Lower lobe of right lung (tissue), 2 donors: Measurements from ENCODE around the gene PRRC2B. TPM values are rescaled to one million over a fixed set of nuclear protein-coding genes. Genes with fewer than 3 reads are reported as not detected.

Experiments
- ATAC-seq, 2 donors: fragments of 200-7000 bp; cut with Tn5 transposase; one replicate each; pipeline ENCODE4 v1.9.1; 2020 to 2022; ENCODE audit warnings: mild to moderate bottlenecking in 2 of 2, moderate library complexity in 2 of 2
- DNase-seq: peaks from one replicate; pipeline ENCODE4 v3.0.0-alpha.2; 2020
- H3K27ac ChIP-seq: fragments of 200-600 bp; one replicate; pipeline ENCODE4 v1.8.0; 2022
- H3K27me3 ChIP-seq: fragments of 200-600 bp; one replicate; pipeline ENCODE4 v1.8.0; 2022; ENCODE audit warnings: low read depth
- H3K36me3 ChIP-seq: fragments of 200-600 bp; one replicate; pipeline ENCODE4 v1.8.0; 2022; ENCODE audit warnings: mild to moderate bottlenecking
- H3K4me1 ChIP-seq: fragments of 200-600 bp; one replicate; pipeline ENCODE4 v1.8.0; 2022
- H3K4me3 ChIP-seq: fragments of 200-600 bp; one replicate; pipeline ENCODE4 v1.8.0; 2022; ENCODE audit warnings: mild to moderate bottlenecking
- H3K9me3 ChIP-seq: fragments of 200-600 bp; one replicate; pipeline ENCODE4 v1.8.0; 2022
- intact Hi-C: fragments of 100-400 bp; cut with DNase I; formaldehyde crosslinking; loops from one replicate; pipeline ENCODE4 v1.11.0; 2022
- total RNA-seq: library from RNA; stranded (reverse); fragmentation: NEBNext Ultra II Directional; extraction: Animal tissue kit (Norgen Biotek cat#: 25700); gene quantifications from one replicate; pipeline ENCODE4 v1.2.1, GENCODE V29; 2021
- TF ChIP-seq, protein P1 (sequence below): fragments of 200-600 bp; IDR thresholded peaks from one replicate; pipeline ENCODE4 v1.8.0; 2022; ENCODE audit warnings: antibody characterized with exemption, mild to moderate bottlenecking
- donor health status: DM: no; HTN: yes; CAD: no; lungs with severe emphysema.

PRRC2B gene
- total RNA-seq, 1 donor from 2014 or later: 170 TPM

DNA sequence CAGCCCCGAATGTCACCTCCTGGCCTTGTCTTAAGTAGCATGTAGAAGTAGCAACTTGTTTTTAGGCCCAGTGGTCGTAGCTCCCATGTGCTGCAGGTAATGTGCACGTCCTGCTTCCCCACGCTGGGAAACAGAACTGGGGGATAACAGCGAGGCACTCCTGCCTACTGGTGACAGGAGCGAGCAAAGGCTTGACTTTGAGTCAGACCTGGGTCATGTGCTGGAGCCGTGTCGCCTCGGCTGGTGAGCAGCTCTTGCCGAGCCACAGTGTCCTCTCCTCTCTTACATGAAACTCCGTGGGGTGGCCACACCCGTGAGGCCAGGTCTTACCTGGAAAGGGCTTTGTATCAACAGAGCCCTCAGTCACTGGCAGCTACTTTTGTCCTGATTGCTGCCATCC, 91.3 kb downstream of the PRRC2B start:
- H3K9me3 ChIP-seq: no peaks in the 10 kb centered on the region
- intact Hi-C loops: no loop called here
- ATAC-seq (no peak), DNase-seq (peak; percentile 33)
- no peak overlapping the region for H3K4me3 ChIP-seq
- no peak overlapping the region for H3K27ac ChIP-seq
- TF ChIP-seq, protein P1, sequence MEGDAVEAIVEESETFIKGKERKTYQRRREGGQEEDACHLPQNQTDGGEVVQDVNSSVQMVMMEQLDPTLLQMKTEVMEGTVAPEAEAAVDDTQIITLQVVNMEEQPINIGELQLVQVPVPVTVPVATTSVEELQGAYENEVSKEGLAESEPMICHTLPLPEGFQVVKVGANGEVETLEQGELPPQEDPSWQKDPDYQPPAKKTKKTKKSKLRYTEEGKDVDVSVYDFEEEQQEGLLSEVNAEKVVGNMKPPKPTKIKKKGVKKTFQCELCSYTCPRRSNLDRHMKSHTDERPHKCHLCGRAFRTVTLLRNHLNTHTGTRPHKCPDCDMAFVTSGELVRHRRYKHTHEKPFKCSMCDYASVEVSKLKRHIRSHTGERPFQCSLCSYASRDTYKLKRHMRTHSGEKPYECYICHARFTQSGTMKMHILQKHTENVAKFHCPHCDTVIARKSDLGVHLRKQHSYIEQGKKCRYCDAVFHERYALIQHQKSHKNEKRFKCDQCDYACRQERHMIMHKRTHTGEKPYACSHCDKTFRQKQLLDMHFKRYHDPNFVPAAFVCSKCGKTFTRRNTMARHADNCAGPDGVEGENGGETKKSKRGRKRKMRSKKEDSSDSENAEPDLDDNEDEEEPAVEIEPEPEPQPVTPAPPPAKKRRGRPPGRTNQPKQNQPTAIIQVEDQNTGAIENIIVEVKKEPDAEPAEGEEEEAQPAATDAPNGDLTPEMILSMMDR: no peak
- no peaks in the 10 kb centered on the region for H3K4me1 ChIP-seq
- H3K27me3 ChIP-seq: no peaks in the 10 kb centered on the region
- H3K36me3 ChIP-seq: peaks cover 100% of the 10 kb centered on the region

DNA sequence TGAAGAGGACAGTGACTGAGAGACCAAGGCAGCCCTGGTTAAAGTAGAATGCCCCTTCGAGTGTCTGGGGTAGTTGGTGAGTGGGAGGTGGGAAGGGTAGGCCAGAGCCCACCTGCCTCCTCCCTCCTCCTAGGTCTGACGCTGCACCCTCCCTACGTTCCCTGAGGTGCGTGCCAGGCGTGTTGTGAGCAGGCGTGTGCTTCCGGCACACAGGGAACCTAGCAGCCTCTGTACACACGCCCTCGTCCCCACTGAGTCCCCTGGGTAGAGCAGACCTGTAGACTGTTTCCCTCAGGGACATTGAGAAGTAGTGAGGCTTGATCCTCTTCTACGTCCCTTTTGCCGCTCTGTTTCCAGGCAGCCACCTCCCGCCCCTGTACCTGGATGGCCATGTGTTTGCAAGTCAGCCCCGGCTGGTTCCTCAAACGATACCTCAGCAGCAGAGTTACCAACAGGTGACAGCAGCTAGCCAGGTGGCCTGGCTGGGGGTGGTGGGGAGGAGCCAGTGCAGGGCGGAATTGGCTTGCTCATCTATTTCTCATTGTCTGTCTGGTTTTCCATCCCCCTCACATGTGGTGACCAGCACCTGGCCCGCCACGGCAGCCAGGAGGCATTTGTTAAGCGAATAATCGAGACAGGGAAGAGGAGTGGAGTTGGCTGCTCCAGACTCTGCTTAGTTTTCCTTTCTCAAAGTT, 92.0 kb downstream of the PRRC2B start:
- DNase-seq (peak; percentile 18), ATAC-seq (no peak)
- Histone ChIP-seq H3K27me3 (no peaks in the 10 kb centered on the region), H3K9me3 (no peaks in the 10 kb centered on the region), H3K36me3 (peaks cover 100% of the 10 kb centered on the region), H3K4me1 (no peaks in the 10 kb centered on the region), H3K27ac (no peak overlapping the region), H3K4me3 (no peak overlapping the region)
- TF ChIP-seq, protein P1: no peak
- intact Hi-C loops: no loop called here

DNA sequence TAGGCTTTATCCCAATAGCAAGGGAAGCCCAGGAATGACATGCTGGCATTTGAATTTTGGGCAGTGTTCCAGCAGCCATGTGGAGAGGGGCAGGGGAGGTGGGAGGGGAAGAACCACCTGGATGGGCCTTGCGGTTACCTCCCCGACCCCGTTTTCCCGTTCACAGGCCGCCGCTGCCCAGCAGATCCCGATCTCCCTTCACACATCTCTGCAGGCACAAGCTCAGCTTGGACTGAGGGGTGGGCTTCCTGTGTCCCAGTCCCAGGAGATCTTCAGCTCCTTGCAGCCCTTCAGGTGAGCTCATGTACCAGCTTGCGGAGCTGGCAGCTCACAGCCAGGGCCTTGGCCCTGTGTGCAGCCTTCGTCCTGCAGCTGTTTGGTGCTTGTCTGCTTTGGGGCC, 93.1 kb downstream of the PRRC2B start:
- intact Hi-C loops: no loop called here
- DNase-seq (no peak), ATAC-seq (no peak)
- H3K27ac ChIP-seq: no peak overlapping the region
- H3K27me3 ChIP-seq: no peaks in the 10 kb centered on the region
- no peaks in the 10 kb centered on the region for H3K9me3 ChIP-seq
- H3K4me3 ChIP-seq: no peak overlapping the region
- peaks cover 100% of the 10 kb centered on the region for H3K36me3 ChIP-seq
- TF ChIP-seq, protein P1: no peak
- H3K4me1 ChIP-seq: no peaks in the 10 kb centered on the region

DNA sequence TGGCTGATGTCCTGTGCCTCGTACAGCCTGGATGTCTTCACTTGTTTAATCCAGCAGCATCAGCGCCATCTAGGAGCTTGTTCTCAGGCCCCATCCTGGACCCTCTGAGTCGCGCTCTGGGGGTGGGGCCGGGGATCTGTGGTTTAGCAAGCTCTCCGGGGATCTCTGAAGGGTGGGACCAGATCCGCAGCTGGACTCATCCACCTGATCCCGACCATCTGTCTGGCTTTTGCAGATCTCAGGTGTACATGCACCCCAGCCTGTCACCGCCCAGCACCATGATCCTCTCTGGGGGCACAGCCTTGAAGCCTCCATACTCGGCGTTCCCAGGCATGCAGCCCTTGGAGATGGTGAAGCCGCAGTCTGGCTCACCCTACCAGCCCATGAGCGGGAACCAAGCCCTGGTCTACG, 93.7 kb downstream of the PRRC2B start:
- TF ChIP-seq, protein P1: no peak
- Histone ChIP-seq H3K27ac (no peak overlapping the region), H3K4me1 (no peaks in the 10 kb centered on the region), H3K9me3 (no peaks in the 10 kb centered on the region), H3K4me3 (no peak overlapping the region), H3K36me3 (peaks cover 100% of the 10 kb centered on the region), H3K27me3 (no peaks in the 10 kb centered on the region)
- ATAC-seq (no peak), DNase-seq (no peak)
- intact Hi-C loops: no loop called here

- ATAC-seq: no peak
- Histone ChIP-seq H3K27ac (no peak overlapping the region), H3K4me1 (no peaks in the 10 kb centered on the region), H3K27me3 (no peaks in the 10 kb centered on the region), H3K9me3 (no peaks in the 10 kb centered on the region), H3K36me3 (peaks cover 100% of the 10 kb centered on the region), H3K4me3 (no peak overlapping the region)
- intact Hi-C loops: no loop called here
- DNase-seq: no peak
- TF ChIP-seq, protein P1: no peak
Observed at GRCh38 chr9:131490514-131490913, 96.6 kb downstream of the PRRC2B start.
